DOHH2 (cell line): ENCODE results near the gene ELAVL1.

ENCODE experiments used
- H3F3A ChIP-seq: fragments of 200-600 bp; sonication (generic), shearing (Covaris generic); 2 replicates; pipeline ENCODE4 v1.6.0; 2016; ENCODE audit warnings: antibody characterized with exemption, mild to moderate bottlenecking; ENCODE audit not compliant: control insufficient read depth, insufficient read depth
- H3K27ac ChIP-seq: fragments of 200-600 bp; sonication (generic); 2 replicates; pipeline ENCODE4 v1.5.1; 2014; ENCODE audit warnings: low read depth, mild to moderate bottlenecking, low read length, moderate library complexity
- H3K27me3 ChIP-seq: fragments of 200-600 bp; sonication (generic); 2 replicates; pipeline ENCODE4 v1.6.1; 2014; ENCODE audit warnings: mild to moderate bottlenecking, low read length, mixed read lengths; ENCODE audit not compliant: control insufficient read depth
- H3K36me3 ChIP-seq: fragments of 200-600 bp; sonication (generic); 2 replicates; pipeline ENCODE4 v1.6.1; 2014; ENCODE audit warnings: mild to moderate bottlenecking, low read length, moderate library complexity, mixed read lengths; ENCODE audit not compliant: control insufficient read depth
- H3K4me1 ChIP-seq: fragments of 200-600 bp; sonication (generic); 2 replicates; pipeline ENCODE4 v1.6.1; 2014; ENCODE audit warnings: mild to moderate bottlenecking, low read length, mixed read lengths; ENCODE audit not compliant: control insufficient read depth
- H3K4me2 ChIP-seq: fragments of 200-600 bp; sonication (generic); 2 replicates; pipeline ENCODE4 v1.6.0; 2014; ENCODE audit warnings: mild to moderate bottlenecking, low read length, moderate library complexity
- H3K4me3 ChIP-seq: fragments of 200-600 bp; sonication (generic); 2 replicates; pipeline ENCODE4 v1.5.1; 2014; ENCODE audit warnings: mild to moderate bottlenecking, low read length, mixed read lengths
- H3K79me2 ChIP-seq: fragments of 200-600 bp; sonication (generic); 2 replicates; pipeline ENCODE4 v1.6.1; 2014; ENCODE audit warnings: mild to moderate bottlenecking, low read length, mixed read lengths; ENCODE audit not compliant: control insufficient read depth
- H3K9me2 ChIP-seq: fragments of 200-600 bp; sonication (generic); replicated peaks from 2 replicates; pipeline ENCODE4 v1.6.1; 2014; ENCODE audit warnings: mild to moderate bottlenecking, low read length, mixed read lengths; ENCODE audit not compliant: control insufficient read depth
- H3K9me3 ChIP-seq: fragments of 200-600 bp; sonication (generic); 2 replicates; pipeline ENCODE4 v1.6.1; 2014; ENCODE audit warnings: antibody characterized with exemption, low read length, mixed read lengths; ENCODE audit not compliant: control insufficient read depth, insufficient read depth
- H4K20me1 ChIP-seq: fragments of 200-600 bp; sonication (generic); 2 replicates; pipeline ENCODE4 v1.6.0; 2014; ENCODE audit warnings: low read depth, mild to moderate bottlenecking, antibody characterized with exemption, low read length, moderate library complexity; ENCODE audit not compliant: control insufficient read depth, insufficient read depth
- EZH2phosphoT487 ChIP-seq: fragments of 200-600 bp; sonication (generic); IDR thresholded peaks from 2 replicates; pipeline ENCODE4 v1.6.1; 2017; ENCODE audit warnings: borderline replicate concordance, mild to moderate bottlenecking, antibody characterized with exemption, low read length, moderate library complexity, mixed read lengths
- TF ChIP-seq, protein P1 (sequence below): fragments of 200-600 bp; sonication (generic); IDR thresholded peaks from one replicate; pipeline ENCODE4 v1.5.1; 2014; ENCODE audit warnings: antibody characterized with exemption, mild to moderate bottlenecking, low read depth, low read length; ENCODE audit not compliant: poor library complexity, severe bottlenecking

Gene ELAVL1

DNA sequence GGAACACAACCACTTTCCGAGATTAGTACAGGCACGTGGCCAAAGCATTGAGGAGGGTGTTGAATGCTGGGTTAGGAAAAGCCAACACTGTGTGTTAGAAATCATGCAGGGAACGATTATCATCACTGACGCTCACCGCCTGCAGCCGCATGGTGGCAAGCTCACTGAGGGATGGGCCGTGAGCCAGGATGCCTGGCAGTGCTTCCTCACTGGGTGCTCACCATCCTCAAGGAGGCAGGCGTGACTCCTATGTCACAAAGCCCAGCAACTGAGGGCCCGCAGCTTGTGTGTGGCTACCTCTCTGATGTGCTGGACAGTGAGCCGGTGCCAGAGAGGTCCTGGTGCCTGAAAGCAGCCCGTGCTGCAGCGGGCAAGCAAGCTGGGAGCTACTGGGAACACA is 31.6 kb downstream of the ELAVL1 start:
- H3K9me2 ChIP-seq: no peaks in the 10 kb centered on the region
- no peak overlapping the region for H3K4me3 ChIP-seq
- no peak overlapping the region for H3K27ac ChIP-seq
- H3F3A ChIP-seq: no peaks in the 10 kb centered on the region
- H3K4me1 ChIP-seq: no peaks in the 10 kb centered on the region
- H3K27me3 ChIP-seq: no peaks in the 10 kb centered on the region
- H3K4me2 ChIP-seq: no peak overlapping the region
- peaks cover 75% of the 10 kb centered on the region for H3K36me3 ChIP-seq
- no peaks in the 10 kb centered on the region for H3K9me3 ChIP-seq
- H4K20me1 ChIP-seq: peaks cover 4% of the 10 kb centered on the region; the same call in 1 of the 2 replicates
- peaks cover 19% of the 10 kb centered on the region for H3K79me2 ChIP-seq
- TF ChIP-seq EZH2phosphoT487: no peak
- TF ChIP-seq, protein P1, sequence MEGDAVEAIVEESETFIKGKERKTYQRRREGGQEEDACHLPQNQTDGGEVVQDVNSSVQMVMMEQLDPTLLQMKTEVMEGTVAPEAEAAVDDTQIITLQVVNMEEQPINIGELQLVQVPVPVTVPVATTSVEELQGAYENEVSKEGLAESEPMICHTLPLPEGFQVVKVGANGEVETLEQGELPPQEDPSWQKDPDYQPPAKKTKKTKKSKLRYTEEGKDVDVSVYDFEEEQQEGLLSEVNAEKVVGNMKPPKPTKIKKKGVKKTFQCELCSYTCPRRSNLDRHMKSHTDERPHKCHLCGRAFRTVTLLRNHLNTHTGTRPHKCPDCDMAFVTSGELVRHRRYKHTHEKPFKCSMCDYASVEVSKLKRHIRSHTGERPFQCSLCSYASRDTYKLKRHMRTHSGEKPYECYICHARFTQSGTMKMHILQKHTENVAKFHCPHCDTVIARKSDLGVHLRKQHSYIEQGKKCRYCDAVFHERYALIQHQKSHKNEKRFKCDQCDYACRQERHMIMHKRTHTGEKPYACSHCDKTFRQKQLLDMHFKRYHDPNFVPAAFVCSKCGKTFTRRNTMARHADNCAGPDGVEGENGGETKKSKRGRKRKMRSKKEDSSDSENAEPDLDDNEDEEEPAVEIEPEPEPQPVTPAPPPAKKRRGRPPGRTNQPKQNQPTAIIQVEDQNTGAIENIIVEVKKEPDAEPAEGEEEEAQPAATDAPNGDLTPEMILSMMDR: no peak

DNA sequence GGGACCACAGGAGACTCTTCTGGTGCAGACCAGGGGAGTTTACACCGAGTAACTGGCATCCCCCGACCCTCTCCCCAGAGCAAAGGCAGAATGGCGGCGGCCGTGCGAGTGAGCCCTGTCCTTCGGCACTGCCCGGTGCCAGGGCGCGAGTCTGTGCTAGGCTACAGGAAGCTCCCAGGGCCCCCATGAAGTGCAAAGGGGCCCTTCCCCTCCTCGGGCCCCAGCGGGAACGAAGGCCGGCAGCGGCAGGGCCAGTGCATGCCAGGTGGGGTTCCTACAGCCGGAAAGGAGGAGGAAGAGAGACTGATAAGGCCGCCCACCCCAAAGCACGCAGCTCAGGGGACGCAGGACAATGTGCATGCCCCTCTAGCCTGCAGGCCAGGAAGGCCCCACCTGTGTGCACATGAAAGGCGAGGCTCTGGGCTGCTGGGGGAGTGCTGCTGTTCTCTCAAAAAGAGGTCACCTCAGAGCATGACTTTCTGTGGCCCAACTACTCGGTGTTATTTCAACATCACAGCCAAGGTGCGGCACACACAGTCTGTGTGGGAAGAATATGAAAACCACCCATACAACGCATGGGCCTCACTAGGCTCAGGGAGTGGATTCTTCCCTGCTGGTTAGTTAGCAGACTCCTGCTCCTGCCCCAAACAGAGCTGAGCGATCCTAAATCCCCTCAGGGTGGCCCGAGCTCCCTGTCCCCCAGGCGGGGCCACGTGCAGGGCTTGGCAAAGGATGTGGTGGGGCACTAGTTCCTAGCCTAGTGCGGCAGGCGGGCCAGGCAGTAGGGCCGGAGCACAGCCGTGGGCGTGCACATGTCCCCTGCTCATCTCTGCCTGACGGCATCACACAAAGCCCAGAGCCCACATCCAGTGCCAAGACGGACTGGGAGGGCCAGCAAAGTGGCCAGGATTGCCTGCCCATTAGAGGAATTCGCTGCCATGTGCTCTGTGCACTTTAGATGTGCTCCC is 33.6 kb downstream of the ELAVL1 start:
- no peaks in the 10 kb centered on the region for H3K4me1 ChIP-seq
- H3K4me3 ChIP-seq: no peak overlapping the region
- no peak for TF ChIP-seq EZH2phosphoT487
- TF ChIP-seq, protein P1: no peak
- H3K27me3 ChIP-seq: no peaks in the 10 kb centered on the region
- H3K79me2 ChIP-seq: no peaks in the 10 kb centered on the region
- H3K36me3 ChIP-seq: peaks cover 75% of the 10 kb centered on the region
- no peak overlapping the region for H3K27ac ChIP-seq
- no peak overlapping the region for H3K4me2 ChIP-seq
- H3K9me2 ChIP-seq: no peaks in the 10 kb centered on the region
- no peaks in the 10 kb centered on the region for H3F3A ChIP-seq
- H4K20me1 ChIP-seq: peaks cover 8% of the 10 kb centered on the region; the same call in 1 of the 2 replicates
- no peaks in the 10 kb centered on the region for H3K9me3 ChIP-seq

DNA sequence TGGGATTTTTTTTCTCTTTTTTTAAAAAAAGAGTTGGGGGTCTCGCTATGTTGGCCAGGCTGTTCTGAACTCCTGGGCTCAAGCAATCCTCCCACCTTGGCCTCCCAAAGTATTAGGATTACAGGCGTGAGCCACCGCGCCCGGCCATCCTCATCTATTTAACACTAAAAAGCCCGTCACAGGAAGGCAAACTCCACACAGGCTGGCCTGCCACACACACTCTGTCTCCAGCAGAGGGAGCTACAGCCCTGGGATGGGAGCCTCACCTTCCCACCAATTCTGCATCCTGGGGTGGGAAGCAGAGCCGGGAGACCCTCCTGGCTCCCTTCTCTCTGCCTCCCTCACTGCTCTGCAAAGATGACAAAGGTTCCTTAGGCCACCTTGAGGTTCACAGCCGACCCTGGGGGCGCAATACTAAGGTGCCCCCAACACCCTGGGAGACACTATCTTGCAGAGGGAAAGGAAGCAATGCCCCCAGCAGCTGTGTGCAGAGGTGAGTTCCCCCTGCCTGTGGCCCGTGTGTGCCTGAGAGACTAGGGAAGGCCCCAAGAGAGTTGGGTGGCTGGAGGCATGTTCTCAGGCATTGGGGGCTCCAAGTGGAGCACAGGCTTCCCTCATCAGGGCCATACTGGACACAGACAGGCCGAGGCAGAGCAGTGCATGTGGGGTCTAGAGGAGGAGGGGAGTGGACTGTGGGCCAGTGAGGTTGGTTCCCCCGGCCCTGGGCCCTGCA is 34.6 kb downstream of the ELAVL1 start:
- Histone ChIP-seq H3K4me1 (no peaks in the 10 kb centered on the region), H3K36me3 (peaks cover 78% of the 10 kb centered on the region), H4K20me1 (peaks cover 8% of the 10 kb centered on the region; the same call in 1 of the 2 replicates), H3K9me3 (no peaks in the 10 kb centered on the region), H3K27me3 (no peaks in the 10 kb centered on the region), H3K9me2 (no peaks in the 10 kb centered on the region), H3K4me2 (no peak overlapping the region), H3K79me2 (no peaks in the 10 kb centered on the region), H3F3A (no peaks in the 10 kb centered on the region), H3K4me3 (no peak overlapping the region), H3K27ac (no peak overlapping the region)
- TF ChIP-seq, protein P1: peak; percentile 91
- TF ChIP-seq EZH2phosphoT487: no peak
